GM06990 (cell line): Measurements from ENCODE around the gene PIGR.

Source experiments
- DNase-seq: peaks from one replicate; pipeline ENCODE4 v3.0.0-alpha.2; 2011; ENCODE audit not compliant: insufficient read length; ENCODE audit errors: extremely low read depth
- H3K27me3 ChIP-seq: replicated peaks from 2 replicates; pipeline ENCODE4 v1.6.0; 2011; ENCODE audit warnings: low read length; ENCODE audit not compliant: control insufficient read depth, insufficient read depth
- H3K36me3 ChIP-seq: 2 replicates; pipeline ENCODE4 v1.5.1; 2011; ENCODE audit warnings: low read length; ENCODE audit not compliant: control insufficient read depth, insufficient read depth
- H3K4me3 ChIP-seq: replicated peaks from 2 replicates; pipeline ENCODE4 v1.5.1; 2011; ENCODE audit warnings: low read depth, mild to moderate bottlenecking, control low read depth, low read length
- TF ChIP-seq, protein P1 (sequence below): IDR thresholded peaks from 2 replicates; pipeline ENCODE4 v1.5.1; 2011; ENCODE audit warnings: low read length, control low read depth, mild to moderate bottlenecking, inconsistent platforms; ENCODE audit not compliant: insufficient read depth, poor library complexity, severe bottlenecking

Gene PIGR

GRCh38 chr1:206900149-206900548, 46.1 kb downstream of the PIGR start:
- H3K4me3 ChIP-seq: no peak overlapping the region
- no peaks in the 10 kb centered on the region for H3K27me3 ChIP-seq
- TF ChIP-seq, protein P1, sequence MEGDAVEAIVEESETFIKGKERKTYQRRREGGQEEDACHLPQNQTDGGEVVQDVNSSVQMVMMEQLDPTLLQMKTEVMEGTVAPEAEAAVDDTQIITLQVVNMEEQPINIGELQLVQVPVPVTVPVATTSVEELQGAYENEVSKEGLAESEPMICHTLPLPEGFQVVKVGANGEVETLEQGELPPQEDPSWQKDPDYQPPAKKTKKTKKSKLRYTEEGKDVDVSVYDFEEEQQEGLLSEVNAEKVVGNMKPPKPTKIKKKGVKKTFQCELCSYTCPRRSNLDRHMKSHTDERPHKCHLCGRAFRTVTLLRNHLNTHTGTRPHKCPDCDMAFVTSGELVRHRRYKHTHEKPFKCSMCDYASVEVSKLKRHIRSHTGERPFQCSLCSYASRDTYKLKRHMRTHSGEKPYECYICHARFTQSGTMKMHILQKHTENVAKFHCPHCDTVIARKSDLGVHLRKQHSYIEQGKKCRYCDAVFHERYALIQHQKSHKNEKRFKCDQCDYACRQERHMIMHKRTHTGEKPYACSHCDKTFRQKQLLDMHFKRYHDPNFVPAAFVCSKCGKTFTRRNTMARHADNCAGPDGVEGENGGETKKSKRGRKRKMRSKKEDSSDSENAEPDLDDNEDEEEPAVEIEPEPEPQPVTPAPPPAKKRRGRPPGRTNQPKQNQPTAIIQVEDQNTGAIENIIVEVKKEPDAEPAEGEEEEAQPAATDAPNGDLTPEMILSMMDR: no peak
- H3K36me3 ChIP-seq: peaks cover 19% of the 10 kb centered on the region
- no peak for DNase-seq

DNA sequence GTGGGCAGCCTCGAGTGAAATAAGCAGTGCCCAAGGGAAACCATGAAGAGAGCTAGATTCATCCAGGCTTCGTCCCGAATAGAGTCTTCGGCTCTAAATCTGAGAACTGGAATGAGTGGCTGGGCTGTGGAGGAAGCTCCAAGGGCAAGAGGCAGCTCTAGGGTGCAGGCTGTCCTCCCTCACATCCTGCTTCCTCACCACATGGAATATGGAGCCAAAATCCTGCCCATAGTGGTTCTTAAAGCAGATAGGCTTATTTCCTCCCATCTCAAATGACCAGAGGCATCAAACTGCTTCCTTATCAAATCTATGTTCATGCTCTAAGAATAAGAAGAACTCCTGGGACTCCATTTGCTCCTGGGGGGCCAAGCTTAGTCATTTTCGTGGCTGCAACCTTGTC, 46.5 kb downstream of the PIGR start:
- TF ChIP-seq, protein P1: no peak
- H3K4me3 ChIP-seq: no peak overlapping the region
- H3K27me3 ChIP-seq: no peaks in the 10 kb centered on the region
- H3K36me3 ChIP-seq: peaks cover 15% of the 10 kb centered on the region
- no peak for DNase-seq

DNA sequence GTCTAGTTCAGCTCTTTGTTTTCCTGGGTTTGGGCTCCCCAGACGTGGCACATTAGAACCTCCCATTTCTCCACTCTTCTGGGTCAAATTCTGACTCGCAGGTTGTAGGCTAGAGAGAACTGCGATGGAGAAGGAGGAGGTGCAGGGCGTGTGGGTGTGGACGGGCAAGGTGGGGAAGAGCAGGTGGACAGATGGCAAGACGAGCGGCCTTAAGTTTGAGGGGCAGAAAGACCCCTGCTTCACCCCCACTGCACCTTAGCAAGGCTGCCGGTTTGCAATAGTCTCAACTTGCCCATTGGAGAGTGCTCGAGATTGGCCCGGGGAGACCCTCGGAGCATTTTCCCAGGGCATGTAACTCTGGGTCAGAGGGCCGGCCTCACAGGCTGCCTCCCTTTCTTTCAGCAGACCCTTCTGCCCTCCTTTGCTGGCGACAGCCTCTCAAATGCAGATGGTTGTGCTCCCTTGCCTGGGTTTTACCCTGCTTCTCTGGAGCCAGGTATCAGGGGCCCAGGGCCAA, 47.3 kb downstream of the PIGR start:
- no peak for DNase-seq
- Histone ChIP-seq H3K27me3 (no peaks in the 10 kb centered on the region), H3K36me3 (peaks cover 11% of the 10 kb centered on the region), H3K4me3 (no peak overlapping the region)
- TF ChIP-seq, protein P1: no peak

DNA sequence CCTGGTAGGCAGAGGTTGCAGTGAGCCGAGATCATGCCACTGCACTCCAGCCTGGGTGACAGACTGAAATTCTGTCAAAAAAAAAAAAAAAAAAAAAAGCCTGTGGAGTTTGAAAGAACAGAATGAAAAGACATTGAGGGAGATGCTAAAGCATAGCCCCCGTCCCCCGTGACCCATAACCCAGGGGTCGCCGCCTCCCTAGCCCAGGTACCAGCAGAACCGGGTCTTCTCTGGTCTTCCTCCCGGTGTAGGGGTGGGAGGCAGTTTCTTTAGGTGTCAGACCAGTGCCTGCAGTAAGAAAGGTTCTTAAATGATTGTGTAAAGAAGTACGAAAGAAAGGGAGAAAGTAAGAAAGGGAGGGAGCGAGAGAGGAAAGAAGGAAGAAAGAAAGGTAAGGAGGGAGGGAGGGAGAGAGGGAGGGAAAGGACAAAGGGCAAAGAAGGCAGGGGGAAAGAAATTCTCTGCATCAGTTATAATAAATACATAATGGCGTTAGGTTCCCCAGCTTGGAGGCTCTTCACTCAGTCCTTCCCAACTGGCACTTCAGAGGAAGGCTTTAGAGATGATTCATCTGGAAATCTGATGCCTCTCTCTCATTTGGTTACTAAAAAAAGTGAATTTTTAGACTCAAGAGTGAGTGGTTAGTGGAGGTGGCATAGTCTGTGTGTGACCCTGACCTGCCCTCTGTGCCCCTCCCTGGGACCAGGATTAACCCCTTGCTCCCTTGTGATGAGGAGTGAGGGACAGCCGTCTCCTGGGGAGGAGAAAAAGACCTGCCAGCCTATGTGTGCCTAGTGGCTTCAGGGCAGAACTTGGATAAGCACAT, 48.0 kb downstream of the PIGR start:
- peaks cover 5% of the 10 kb centered on the region for H3K36me3 ChIP-seq
- no peak overlapping the region for H3K4me3 ChIP-seq
- H3K27me3 ChIP-seq: no peaks in the 10 kb centered on the region
- TF ChIP-seq, protein P1: no peak
- no peak for DNase-seq

DNA sequence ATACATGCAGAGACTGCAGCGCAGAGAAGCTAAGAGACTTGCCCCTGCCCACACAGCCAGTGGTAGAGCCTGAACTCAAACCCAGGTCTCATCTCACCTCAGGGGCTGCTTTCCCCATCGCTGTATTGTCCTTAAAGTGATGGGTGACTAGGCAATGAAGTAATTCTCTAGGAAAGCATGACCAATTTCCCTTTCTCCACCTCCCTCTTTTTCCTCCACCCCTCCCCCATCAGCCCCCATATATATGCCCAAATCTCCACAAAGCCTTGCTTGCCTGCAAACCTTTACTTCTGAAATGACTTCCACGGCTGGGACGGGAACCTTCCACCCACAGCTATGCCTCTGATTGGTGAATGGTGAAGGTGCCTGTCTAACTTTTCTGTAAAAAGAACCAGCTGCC, 49.1 kb downstream of the PIGR start, which contains the start of gene IL24:
TSS of gene IL24 (plus strand) at position 269 of the 400 bp plus-strand sequence. CDS start 390 bp downstream, outside the sequence.
- TF ChIP-seq, protein P1: no peak
- DNase-seq: no peak
- Histone ChIP-seq H3K36me3 (no peaks in the 10 kb centered on the region), H3K4me3 (no peak within 1 kb of the TSS), H3K27me3 (no peaks in the 10 kb centered on the region)

GRCh38 chr1:206896261-206896660, 50.0 kb downstream of the PIGR start:
- no peak for DNase-seq
- H3K4me3 ChIP-seq: no peak overlapping the region
- no peaks in the 10 kb centered on the region; the same call in 1 of the 2 replicates for H3K27me3 ChIP-seq
- TF ChIP-seq, protein P1: no peak
- no peaks in the 10 kb centered on the region for H3K36me3 ChIP-seq
